MM.1S (cell line): ENCODE measurements around the gene PMEPA1.

Experiments
- DNase-seq: peaks from one replicate; pipeline ENCODE4 v3.0.0-alpha.2; 2015
- H2AFZ ChIP-seq: fragments of 300-600 bp; sonication (generic); 2 replicates; pipeline ENCODE4 v1.6.0; 2016; ENCODE audit warnings: antibody characterized with exemption, low read length
- H3F3A ChIP-seq: fragments of 300-600 bp; sonication (generic); 2 replicates; pipeline ENCODE4 v1.6.1; 2016; ENCODE audit warnings: mild to moderate bottlenecking, antibody characterized with exemption, low read length, moderate library complexity, mixed read lengths; ENCODE audit not compliant: insufficient read depth
- H3K27ac ChIP-seq: fragments of 300-600 bp; sonication (generic); 2 replicates; pipeline ENCODE4 v1.5.1; 2016; ENCODE audit warnings: mild to moderate bottlenecking, low read length
- H3K27me3 ChIP-seq: fragments of 300-600 bp; sonication (generic); replicated peaks from 2 replicates; pipeline ENCODE4 v1.6.0; 2016; ENCODE audit warnings: low read length; ENCODE audit not compliant: insufficient read depth
- H3K36me3 ChIP-seq: fragments of 300-600 bp; sonication (generic); replicated peaks from 2 replicates; pipeline ENCODE4 v1.6.1; 2016; ENCODE audit warnings: mild to moderate bottlenecking, low read length, mixed read lengths; ENCODE audit not compliant: insufficient read depth
- H3K4me1 ChIP-seq: fragments of 300-600 bp; sonication (generic); 2 replicates; pipeline ENCODE4 v1.6.1; 2016; ENCODE audit warnings: low read length, mixed read lengths
- H3K4me2 ChIP-seq: fragments of 300-600 bp; sonication (generic); 2 replicates; pipeline ENCODE4 v1.6.0; 2016; ENCODE audit warnings: low read depth, low read length
- H3K4me3 ChIP-seq: fragments of 300-600 bp; sonication (generic); 2 replicates; pipeline ENCODE4 v1.5.1; 2016; ENCODE audit warnings: low read length, mixed read lengths
- H3K79me2 ChIP-seq: fragments of 300-600 bp; sonication (generic); 2 replicates; pipeline ENCODE4 v1.6.1; 2016; ENCODE audit warnings: mixed run types, low read length, mixed read lengths
- H3K9ac ChIP-seq: fragments of 300-600 bp; sonication (generic); 2 replicates; pipeline ENCODE4 v1.6.1; 2016; ENCODE audit warnings: low read length, mixed read lengths
- H3K9me2 ChIP-seq: fragments of 300-600 bp; sonication (generic); replicated peaks from 2 replicates; pipeline ENCODE4 v1.6.1; 2016; ENCODE audit warnings: mild to moderate bottlenecking, low read length, mixed read lengths; ENCODE audit not compliant: insufficient read depth
- H3K9me3 ChIP-seq: fragments of 300-600 bp; sonication (generic); replicated peaks from 2 replicates; pipeline ENCODE4 v1.6.1; 2016; ENCODE audit warnings: mild to moderate bottlenecking, low read length, mixed read lengths; ENCODE audit not compliant: insufficient read depth
- H4K20me1 ChIP-seq: fragments of 300-600 bp; sonication (generic); 2 replicates; pipeline ENCODE4 v1.6.1; 2016; ENCODE audit warnings: mild to moderate bottlenecking, low read length, moderate library complexity, mixed read lengths; ENCODE audit not compliant: insufficient read depth
- CTCF ChIP-seq: fragments of 300-600 bp; sonication (generic); IDR thresholded peaks from 2 replicates; pipeline ENCODE4 v1.5.1; 2016; ENCODE audit warnings: antibody characterized with exemption, low read length, mixed read lengths
- EZH2 ChIP-seq: fragments of 300-600 bp; sonication (generic); optimal IDR thresholded peaks from 2 replicates; pipeline ENCODE3; 2017; ENCODE audit warnings: low read depth, mild to moderate bottlenecking, antibody characterized with exemption, low read length, mixed read lengths
- EZH2phosphoT487 ChIP-seq: fragments of 300-600 bp; sonication (generic); IDR thresholded peaks from 2 replicates; pipeline ENCODE4 v1.6.1; 2018; ENCODE audit warnings: antibody characterized with exemption, low read length

PMEPA1 gene

DNA sequence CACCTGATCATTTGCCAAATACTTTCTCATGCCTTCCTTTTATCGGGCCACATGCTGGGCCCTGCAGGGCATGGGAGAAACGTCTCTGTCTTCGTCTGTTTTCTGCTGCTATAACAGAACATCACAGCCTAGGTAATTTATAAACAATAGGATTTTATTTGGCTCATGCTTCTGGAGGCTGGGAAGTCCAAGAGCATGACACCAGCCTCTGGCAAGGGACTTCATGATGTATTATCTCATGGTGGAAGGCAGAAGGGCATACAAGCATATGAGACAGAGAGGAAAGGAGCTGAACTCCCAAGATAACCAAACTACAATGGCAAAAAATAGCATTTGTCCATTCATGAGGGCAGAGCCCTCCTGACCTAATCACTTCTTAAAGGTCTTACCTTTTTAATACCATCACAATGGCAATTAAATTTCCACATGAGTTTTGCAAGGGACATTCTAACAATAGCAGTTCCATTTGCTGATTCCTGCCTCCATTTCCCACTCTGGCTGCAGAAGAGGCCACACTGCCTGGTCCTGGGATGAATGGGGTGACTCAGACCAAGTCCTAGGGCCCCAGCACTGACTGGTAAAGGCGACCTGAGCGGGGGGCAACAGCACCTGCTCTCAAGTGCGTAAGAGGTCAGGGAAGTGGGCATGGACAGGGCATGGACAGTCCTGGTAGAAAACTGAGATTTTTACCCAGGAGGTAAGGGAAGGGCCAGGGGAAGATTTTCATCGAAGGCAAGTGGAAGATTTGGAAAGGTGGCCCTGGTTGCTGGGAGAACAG lies 84.4 kb downstream of the PMEPA1 start:
- Histone ChIP-seq H3K9ac (no peak overlapping the region), H3K27me3 (peaks cover 24% of the 10 kb centered on the region), H3K27ac (no peak overlapping the region), H3K4me3 (no peak overlapping the region), H2AFZ (no peak overlapping the region), H3F3A (peaks cover 19% of the 10 kb centered on the region), H3K79me2 (no peaks in the 10 kb centered on the region), H3K36me3 (no peaks in the 10 kb centered on the region), H3K9me2 (no peaks in the 10 kb centered on the region), H4K20me1 (no peaks in the 10 kb centered on the region), H3K9me3 (no peaks in the 10 kb centered on the region), H3K4me1 (peaks cover 19% of the 10 kb centered on the region), H3K4me2 (no peak overlapping the region)
- TF ChIP-seq CTCF (no peak), EZH2 (no peak), EZH2phosphoT487 (no peak)
- no peak for DNase-seq

DNA sequence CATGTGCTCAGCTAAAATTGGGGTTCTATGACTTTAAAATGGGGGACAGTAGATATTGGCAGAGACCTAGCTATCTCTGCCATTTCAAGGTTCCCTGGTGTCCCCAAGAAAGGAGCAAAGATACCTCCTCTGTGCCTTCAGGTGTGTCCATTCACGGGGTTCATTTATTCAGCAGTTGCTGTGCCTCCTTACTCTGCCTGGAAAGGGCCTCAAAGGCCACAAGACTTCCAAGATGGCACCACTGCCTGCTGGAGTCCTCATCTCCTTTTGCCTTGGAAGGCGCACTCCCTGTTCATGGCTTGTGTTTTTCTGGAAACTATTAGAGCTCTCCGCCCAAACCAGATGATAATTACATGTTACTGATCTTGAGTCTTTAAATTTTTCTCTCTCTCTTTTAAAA lies 85.7 kb downstream of the PMEPA1 start:
- no peak overlapping the region for H3K9ac ChIP-seq
- no peak for TF ChIP-seq EZH2
- no peak for TF ChIP-seq CTCF
- TF ChIP-seq EZH2phosphoT487: no peak
- no peaks in the 10 kb centered on the region for H3K9me3 ChIP-seq
- H3F3A ChIP-seq: peaks cover 30% of the 10 kb centered on the region
- peaks cover 19% of the 10 kb centered on the region for H3K4me1 ChIP-seq
- no peak overlapping the region for H2AFZ ChIP-seq
- no peak overlapping the region for H3K27ac ChIP-seq
- H3K4me2 ChIP-seq: no peak overlapping the region
- DNase-seq: no peak
- peaks cover 18% of the 10 kb centered on the region; the same call in 1 of the 2 replicates for H3K27me3 ChIP-seq
- no peaks in the 10 kb centered on the region for H4K20me1 ChIP-seq
- H3K4me3 ChIP-seq: no peak overlapping the region
- H3K79me2 ChIP-seq: no peaks in the 10 kb centered on the region
- H3K36me3 ChIP-seq: no peaks in the 10 kb centered on the region
- no peaks in the 10 kb centered on the region for H3K9me2 ChIP-seq

GRCh38 chr20:57622579-57623381 lies 87.0 kb downstream of the PMEPA1 start:
- peak overlapping the region; percentile 5; the same call in 1 of the 2 replicates for H3K4me2 ChIP-seq
- no peaks in the 10 kb centered on the region for H3K9me3 ChIP-seq
- H3K9ac ChIP-seq: no peak overlapping the region
- peaks cover 44% of the 10 kb centered on the region for H3F3A ChIP-seq
- TF ChIP-seq CTCF (peak; percentile 97), EZH2 (no peak), EZH2phosphoT487 (no peak)
- peak; percentile 75 for DNase-seq
- H3K36me3 ChIP-seq: no peaks in the 10 kb centered on the region
- H3K27ac ChIP-seq: no peak overlapping the region
- H3K4me3 ChIP-seq: no peak overlapping the region
- H3K79me2 ChIP-seq: peaks cover 6% of the 10 kb centered on the region
- no peaks in the 10 kb centered on the region for H3K9me2 ChIP-seq
- no peak overlapping the region for H2AFZ ChIP-seq
- peaks cover 18% of the 10 kb centered on the region; the same call in 1 of the 2 replicates for H3K27me3 ChIP-seq
- peaks cover 20% of the 10 kb centered on the region for H3K4me1 ChIP-seq
- no peaks in the 10 kb centered on the region for H4K20me1 ChIP-seq
